Left ventricle myocardium inferior (tissue), 1 donor: ENCODE data around the gene HS6ST3. TPM values are rescaled to one million over a fixed set of nuclear protein-coding genes. Genes with fewer than 3 reads are reported as not detected.

Experiments used
- DNase-seq: peaks from one replicate; pipeline ENCODE4 v3.0.0-alpha.2; 2020
- H3K27ac ChIP-seq: fragments of 200-600 bp; replicated peaks from 2 replicates; pipeline ENCODE4 v1.8.0; 2021
- H3K27me3 ChIP-seq: fragments of 200-600 bp; 2 replicates; pipeline ENCODE4 v1.8.0; 2021; ENCODE audit warnings: low read depth
- H3K36me3 ChIP-seq: fragments of 200-600 bp; 2 replicates; pipeline ENCODE4 v1.8.0; 2021
- H3K4me1 ChIP-seq: fragments of 200-600 bp; 2 replicates; pipeline ENCODE4 v1.8.0; 2021
- H3K4me3 ChIP-seq: fragments of 200-600 bp; 2 replicates; pipeline ENCODE4 v1.8.0; 2021; ENCODE audit warnings: mild to moderate bottlenecking, moderate library complexity
- H3K9me3 ChIP-seq: fragments of 200-600 bp; replicated peaks from 2 replicates; pipeline ENCODE4 v1.8.0; 2021
- CTCF ChIP-seq: fragments of 200-600 bp; IDR thresholded peaks from 2 replicates; pipeline ENCODE4 v1.8.0; 2021; ENCODE audit warnings: antibody characterized with exemption, mild to moderate bottlenecking, borderline replicate concordance
- intact Hi-C: fragments of 100-400 bp; cut with micrococcal nuclease; formaldehyde crosslinking; loops from one replicate; pipeline ENCODE4 v1.11.0; 2022
- total RNA-seq: library from RNA; stranded (reverse); fragmentation: NEBNext Ultra II Directional; extraction: Animal tissue kit (Norgen Biotek cat#: 25700); gene quantifications from one replicate; pipeline ENCODE4 v1.2.1, GENCODE V29; 2021
- donor health status: DM: no; HTN: yes; CAD: no; lungs with severe emphysema.

Gene HS6ST3
- total RNA-seq, 1 donor from 2014 or later = 2.0 TPM

DNA sequence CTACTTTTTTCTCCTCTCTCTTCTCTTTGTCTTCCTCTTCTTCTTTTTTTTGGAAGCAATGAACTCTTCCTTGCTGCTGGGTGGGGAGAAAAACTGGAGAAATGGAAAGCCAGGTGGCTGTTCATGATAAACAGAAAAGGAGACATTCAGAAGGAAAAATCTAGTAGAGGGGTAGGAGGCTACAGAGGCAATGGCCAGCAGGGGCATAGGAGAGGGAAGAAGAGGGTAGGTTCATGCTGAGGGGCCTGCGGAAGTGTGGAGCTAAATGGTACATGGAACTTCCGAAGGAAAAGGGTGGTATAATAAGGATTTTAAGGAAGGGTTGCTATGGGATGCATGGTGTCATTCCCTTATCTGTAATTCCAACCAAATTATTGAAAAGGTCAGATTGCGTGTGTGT is 17.5 kb upstream of the HS6ST3 start:
- no peaks in the 10 kb centered on the region for H3K4me1 ChIP-seq
- TF ChIP-seq CTCF = no peak
- peaks cover 33% of the 10 kb centered on the region for H3K27me3 ChIP-seq
- no peak overlapping the region for H3K27ac ChIP-seq
- DNase-seq = no peak
- H3K36me3 ChIP-seq = no peaks in the 10 kb centered on the region
- no peak overlapping the region for H3K4me3 ChIP-seq
- intact Hi-C loops = no loop called here
- H3K9me3 ChIP-seq = no peaks in the 10 kb centered on the region

- no peak overlapping the region for H3K4me3 ChIP-seq
- no peak overlapping the region for H3K27ac ChIP-seq
- H3K36me3 ChIP-seq = no peaks in the 10 kb centered on the region
- no peaks in the 10 kb centered on the region for H3K4me1 ChIP-seq
- intact Hi-C loops = no loop called here
- TF ChIP-seq CTCF = peak; percentile 57
- H3K9me3 ChIP-seq = no peaks in the 10 kb centered on the region
- H3K27me3 ChIP-seq = peaks cover 36% of the 10 kb centered on the region
- DNase-seq = no peak
These were observed 13.9 kb upstream of the HS6ST3 start for GRCh38 chr13:96075953-96076543.

GRCh38 chr13:96080676-96081075 is 9.2 kb upstream of the HS6ST3 start:
- Histone ChIP-seq H3K4me1 (no peaks in the 10 kb centered on the region), H3K9me3 (no peaks in the 10 kb centered on the region), H3K4me3 (no peak overlapping the region), H3K27ac (no peak overlapping the region), H3K36me3 (no peaks in the 10 kb centered on the region), H3K27me3 (peaks cover 44% of the 10 kb centered on the region)
- DNase-seq = no peak
- intact Hi-C loops = no loop called here
- no peak for TF ChIP-seq CTCF

GRCh38 chr13:96081888-96082287 is 8.0 kb upstream of the HS6ST3 start:
- Histone ChIP-seq H3K4me3 (no peak overlapping the region), H3K27ac (no peak overlapping the region), H3K36me3 (no peaks in the 10 kb centered on the region), H3K27me3 (peaks cover 50% of the 10 kb centered on the region), H3K4me1 (no peaks in the 10 kb centered on the region), H3K9me3 (no peaks in the 10 kb centered on the region)
- no peak for TF ChIP-seq CTCF
- DNase-seq = no peak
- intact Hi-C loops = no loop called here

DNA sequence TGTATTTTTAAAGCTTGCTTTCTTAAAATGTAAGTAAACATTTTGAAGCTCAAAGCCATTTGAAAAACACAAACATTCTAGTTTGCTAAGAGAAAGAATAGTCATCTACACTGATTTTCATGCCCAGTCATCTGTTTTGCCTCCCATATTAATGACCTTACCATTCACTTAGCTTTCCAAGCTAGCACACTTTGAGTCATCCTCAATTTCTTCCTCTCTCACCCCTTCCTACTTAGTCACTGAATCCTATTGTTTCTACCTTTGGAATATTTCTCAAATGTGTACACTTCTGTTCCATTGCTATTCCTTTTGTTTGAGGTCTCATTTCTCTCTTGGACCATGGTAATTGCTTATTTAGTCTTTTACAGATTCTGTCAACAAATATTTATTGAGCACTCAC is 7.3 kb upstream of the HS6ST3 start:
- no peaks in the 10 kb centered on the region for H3K4me1 ChIP-seq
- TF ChIP-seq CTCF = no peak
- H3K9me3 ChIP-seq = no peaks in the 10 kb centered on the region
- no peak overlapping the region for H3K27ac ChIP-seq
- DNase-seq = no peak
- intact Hi-C loops = no loop called here
- peaks cover 55% of the 10 kb centered on the region for H3K27me3 ChIP-seq
- H3K4me3 ChIP-seq = no peak overlapping the region
- H3K36me3 ChIP-seq = no peaks in the 10 kb centered on the region

DNA sequence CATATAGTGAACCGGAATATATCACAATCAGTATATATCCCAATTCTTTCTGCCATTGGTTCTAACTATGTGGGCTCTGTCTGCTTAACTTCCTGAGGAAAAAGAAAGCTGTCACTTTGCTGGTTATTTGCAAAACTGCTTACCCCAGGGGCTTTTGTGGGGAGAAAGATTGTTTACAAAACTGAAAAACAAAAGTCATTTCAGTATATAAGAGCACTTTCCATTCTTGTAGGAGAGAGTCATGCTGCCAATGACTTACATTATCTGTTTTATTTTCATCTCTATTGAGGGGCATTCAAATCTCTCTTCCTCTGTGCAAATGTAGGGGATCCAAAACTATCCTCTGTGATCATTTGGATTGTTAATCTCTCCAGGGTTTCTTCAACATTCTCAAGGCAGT is 3.2 kb upstream of the HS6ST3 start:
- peaks cover 83% of the 10 kb centered on the region for H3K27me3 ChIP-seq
- no peak for DNase-seq
- intact Hi-C loops = no loop called here
- H3K9me3 ChIP-seq = no peaks in the 10 kb centered on the region
- no peak overlapping the region for H3K27ac ChIP-seq
- H3K36me3 ChIP-seq = no peaks in the 10 kb centered on the region
- no peak overlapping the region for H3K4me3 ChIP-seq
- H3K4me1 ChIP-seq = peaks cover 15% of the 10 kb centered on the region
- TF ChIP-seq CTCF = no peak
